Measurements from ENCODE around the gene TSFM.
A peak's percentile ranks its signal among the peaks of the same experiment; 100 is the strongest.
"Not testable (repeated sequence)": the region's sequence is repeated elsewhere in the genome, so short reads cannot be mapped to it uniquely, and the experiment has no call there.

TSFM gene

GRCh38 chr12:57817261-57817989, 34.8 kb downstream of the TSFM start:
- no peak for DNase-seq

- not testable (repeated sequence) for DNase-seq
These were observed 35.4 kb downstream of the TSFM start for GRCh38 chr12:57817990-57818331.

- not testable (repeated sequence) for DNase-seq
These were observed 37.5 kb downstream of the TSFM start for GRCh38 chr12:57820119-57820518.

GRCh38 chr12:57821015-57821414, 38.4 kb downstream of the TSFM start:
- not testable (repeated sequence) for DNase-seq

GRCh38 chr12:57821474-57822214, 39.1 kb downstream of the TSFM start:
- DNase-seq, result no peak

GRCh38 chr12:57822392-57823130, 40.0 kb downstream of the TSFM start:
- DNase-seq, result no peak

- no peak for DNase-seq
These were observed 40.7 kb downstream of the TSFM start for GRCh38 chr12:57823131-57823907.

GRCh38 chr12:57823908-57824640, 41.5 kb downstream of the TSFM start:
- DNase-seq, result no peak

GRCh38 chr12:57825451-57825850, 42.9 kb downstream of the TSFM start:
- DNase-seq, result no peak

- no peak for DNase-seq
These were observed 43.8 kb downstream of the TSFM start for GRCh38 chr12:57826400-57826799.

GRCh38 chr12:57826966-57827365, 44.4 kb downstream of the TSFM start:
- no peak for DNase-seq

GRCh38 chr12:57829025-57829777, 46.6 kb downstream of the TSFM start:
- DNase-seq, result no peak

GRCh38 chr12:57830393-57830792, 47.8 kb downstream of the TSFM start:
- no peak for DNase-seq

GRCh38 chr12:57832966-57833365, 50.4 kb downstream of the TSFM start:
- no peak for DNase-seq

- no peak for DNase-seq
These were observed 51.1 kb downstream of the TSFM start for GRCh38 chr12:57833672-57834071.

GRCh38 chr12:57834086-57834876, 51.7 kb downstream of the TSFM start:
- no peak for DNase-seq

GRCh38 chr12:57835366-57836288, 53.0 kb downstream of the TSFM start:
- DNase-seq, result no peak

GRCh38 chr12:57836442-57837375, 54.1 kb downstream of the TSFM start:
- peak; percentile 45 for DNase-seq
